PC-3 (cell line): Measurements from ENCODE around the gene SPON2.

Experiments
- EZH2 ChIP-seq: fragments of 300-600 bp; sonication (generic); IDR thresholded peaks from one replicate; pipeline ENCODE4 v1.6.1; 2017; ENCODE audit warnings: antibody characterized with exemption, mild to moderate bottlenecking, low read length; ENCODE audit not compliant: unreplicated experiment
- TF ChIP-seq, protein P1 (sequence below): fragments of 300-600 bp; sonication (generic); conservative IDR thresholded peaks from 2 replicates; pipeline ENCODE4 v1.5.1; 2017; ENCODE audit warnings: antibody characterized with exemption, low read depth, mild to moderate bottlenecking, low read length

DNA sequence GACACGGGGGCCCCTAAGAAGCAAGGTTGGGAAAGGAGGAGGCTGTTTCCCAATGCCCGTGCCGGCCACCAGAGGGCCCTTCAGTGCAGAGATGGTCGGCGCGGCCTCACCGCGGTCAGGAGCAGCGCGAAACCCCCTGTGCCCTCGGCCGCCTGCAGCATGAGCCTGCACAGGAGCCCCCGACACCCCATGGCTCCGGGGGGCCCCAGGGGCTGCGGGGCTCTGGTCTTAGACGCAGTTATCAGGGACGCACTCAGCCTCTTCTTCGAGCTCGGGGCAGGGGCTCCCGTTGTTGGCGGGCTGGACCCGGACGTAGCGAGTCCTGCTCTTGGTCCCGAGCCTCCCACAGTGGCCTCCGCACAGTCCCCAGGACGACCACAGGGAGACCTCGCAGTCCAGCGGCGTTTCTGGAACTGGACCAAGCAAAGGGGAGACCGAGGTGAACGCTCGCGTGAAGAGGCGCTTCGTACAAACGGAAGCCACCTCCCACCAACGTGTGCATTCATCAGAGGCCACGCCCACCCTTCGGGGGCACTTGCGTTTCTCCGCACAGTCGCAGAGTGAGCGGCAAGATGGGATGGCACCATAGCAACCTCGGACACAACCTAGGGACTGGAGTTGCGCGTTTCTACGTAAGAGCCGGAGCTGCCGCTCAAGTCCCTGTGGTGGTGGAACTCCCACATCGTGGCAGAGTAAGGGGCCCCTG, 5.0 kb downstream of the SPON2 start:
- TF ChIP-seq, protein P1, sequence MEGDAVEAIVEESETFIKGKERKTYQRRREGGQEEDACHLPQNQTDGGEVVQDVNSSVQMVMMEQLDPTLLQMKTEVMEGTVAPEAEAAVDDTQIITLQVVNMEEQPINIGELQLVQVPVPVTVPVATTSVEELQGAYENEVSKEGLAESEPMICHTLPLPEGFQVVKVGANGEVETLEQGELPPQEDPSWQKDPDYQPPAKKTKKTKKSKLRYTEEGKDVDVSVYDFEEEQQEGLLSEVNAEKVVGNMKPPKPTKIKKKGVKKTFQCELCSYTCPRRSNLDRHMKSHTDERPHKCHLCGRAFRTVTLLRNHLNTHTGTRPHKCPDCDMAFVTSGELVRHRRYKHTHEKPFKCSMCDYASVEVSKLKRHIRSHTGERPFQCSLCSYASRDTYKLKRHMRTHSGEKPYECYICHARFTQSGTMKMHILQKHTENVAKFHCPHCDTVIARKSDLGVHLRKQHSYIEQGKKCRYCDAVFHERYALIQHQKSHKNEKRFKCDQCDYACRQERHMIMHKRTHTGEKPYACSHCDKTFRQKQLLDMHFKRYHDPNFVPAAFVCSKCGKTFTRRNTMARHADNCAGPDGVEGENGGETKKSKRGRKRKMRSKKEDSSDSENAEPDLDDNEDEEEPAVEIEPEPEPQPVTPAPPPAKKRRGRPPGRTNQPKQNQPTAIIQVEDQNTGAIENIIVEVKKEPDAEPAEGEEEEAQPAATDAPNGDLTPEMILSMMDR = peak; percentile 81
- TF ChIP-seq EZH2 = no peak
